Measurements from ENCODE around the gene KCNAB3. TPM values are rescaled to one million over a fixed set of nuclear protein-coding genes. Genes with fewer than 3 reads are reported as not detected.

Gene KCNAB3
- total RNA-seq, 1 experiment from 2014 or later, result 1.9 TPM

- DNase-seq (ENCODE audit: extremely low read depth, low read depth), result no peak
These were observed 13.6 kb upstream of the KCNAB3 start for GRCh38 chr17:7943291-7943690.

DNA sequence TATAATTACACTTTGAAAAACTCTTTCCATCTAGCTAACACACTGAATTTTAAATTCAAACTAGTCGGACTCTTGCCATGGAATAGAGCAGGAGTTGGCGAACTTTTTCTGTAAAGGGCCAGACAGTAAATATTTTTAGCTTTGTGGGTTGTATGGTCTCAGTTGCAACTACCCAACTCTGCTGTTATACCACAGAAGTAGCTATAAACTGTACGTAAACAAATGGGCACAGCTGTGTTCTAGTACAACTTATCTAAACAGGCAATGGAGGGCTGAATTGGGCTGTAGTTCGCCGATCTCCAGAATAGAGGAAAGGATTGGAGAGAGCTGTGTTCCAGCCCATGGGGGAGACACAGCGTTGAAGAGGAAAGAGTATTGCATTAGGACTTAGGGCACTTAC, 11.1 kb upstream of the KCNAB3 start:
- DNase-seq (ENCODE audit: extremely low read depth, low read depth), result no peak

DNA sequence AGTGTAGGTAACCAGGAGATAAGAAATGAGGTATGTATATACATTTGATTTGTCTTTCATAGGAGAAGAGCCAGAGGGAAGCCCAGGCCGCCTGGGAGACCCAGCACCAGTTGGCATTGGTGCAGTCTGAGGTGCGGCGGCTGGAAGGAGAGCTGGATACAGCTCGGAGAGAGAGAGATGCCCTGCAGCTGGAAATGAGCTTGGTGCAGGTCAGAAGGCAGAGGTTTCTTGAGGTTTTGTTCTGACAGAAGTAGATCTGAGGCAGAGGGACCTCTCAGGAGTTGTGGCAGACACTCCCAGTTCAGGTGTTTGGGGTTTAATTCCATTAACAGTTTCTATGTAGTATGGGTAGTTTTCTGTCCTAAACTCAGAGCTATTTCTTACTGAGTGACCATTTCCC, 10.4 kb upstream of the KCNAB3 start:
- no peak for DNase-seq (ENCODE audit: extremely low read depth, low read depth)

- no peak for DNase-seq (ENCODE audit: extremely low read depth, low read depth)
These were observed 6.2 kb upstream of the KCNAB3 start for GRCh38 chr17:7935859-7936258.

GRCh38 chr17:7932949-7933348, 3.3 kb upstream of the KCNAB3 start:
- DNase-seq (ENCODE audit: extremely low read depth, low read depth), result no peak

GRCh38 chr17:7932483-7932891, 2.8 kb upstream of the KCNAB3 start:
- DNase-seq (ENCODE audit: extremely low read depth, low read depth), result no peak

- DNase-seq (ENCODE audit: extremely low read depth, low read depth), result peak; percentile 99
These were observed 2.2 kb upstream of the KCNAB3 start, which contains the start of the genes CNTROB and TRAPPC1 for GRCh38 chr17:7931709-7932482. CNTROB (plus strand) TSS chr17:7932206; CDS start chr17:7933080, 874 bp downstream. TRAPPC1 (minus strand) TSS chr17:7931946; CDS start chr17:7931829, 117 bp downstream.

GRCh38 chr17:7930841-7931631, 1.4 kb upstream of the KCNAB3 start:
- DNase-seq (ENCODE audit: extremely low read depth, low read depth), result no peak

DNA sequence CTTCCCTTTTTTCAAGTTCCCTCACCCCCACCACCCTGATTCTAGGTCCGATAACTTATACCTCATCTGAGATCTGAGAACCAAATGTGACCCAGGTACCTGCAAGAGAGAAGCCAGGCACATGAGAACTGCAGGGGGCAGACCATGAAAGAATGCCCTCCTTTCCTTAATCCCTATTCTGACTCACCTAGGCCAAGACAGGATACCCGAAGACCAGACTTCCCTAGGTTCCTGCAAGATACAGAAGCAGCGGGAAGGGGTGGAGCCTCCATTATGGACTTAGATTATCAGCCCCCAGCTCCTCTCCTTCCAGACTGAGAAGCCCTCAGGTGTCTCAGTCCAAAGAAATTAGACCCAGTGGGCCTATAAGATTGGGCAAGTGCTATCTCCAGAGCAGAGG, 2.1 kb downstream of the KCNAB3 start:
- DNase-seq (ENCODE audit: extremely low read depth, low read depth), result no peak

DNA sequence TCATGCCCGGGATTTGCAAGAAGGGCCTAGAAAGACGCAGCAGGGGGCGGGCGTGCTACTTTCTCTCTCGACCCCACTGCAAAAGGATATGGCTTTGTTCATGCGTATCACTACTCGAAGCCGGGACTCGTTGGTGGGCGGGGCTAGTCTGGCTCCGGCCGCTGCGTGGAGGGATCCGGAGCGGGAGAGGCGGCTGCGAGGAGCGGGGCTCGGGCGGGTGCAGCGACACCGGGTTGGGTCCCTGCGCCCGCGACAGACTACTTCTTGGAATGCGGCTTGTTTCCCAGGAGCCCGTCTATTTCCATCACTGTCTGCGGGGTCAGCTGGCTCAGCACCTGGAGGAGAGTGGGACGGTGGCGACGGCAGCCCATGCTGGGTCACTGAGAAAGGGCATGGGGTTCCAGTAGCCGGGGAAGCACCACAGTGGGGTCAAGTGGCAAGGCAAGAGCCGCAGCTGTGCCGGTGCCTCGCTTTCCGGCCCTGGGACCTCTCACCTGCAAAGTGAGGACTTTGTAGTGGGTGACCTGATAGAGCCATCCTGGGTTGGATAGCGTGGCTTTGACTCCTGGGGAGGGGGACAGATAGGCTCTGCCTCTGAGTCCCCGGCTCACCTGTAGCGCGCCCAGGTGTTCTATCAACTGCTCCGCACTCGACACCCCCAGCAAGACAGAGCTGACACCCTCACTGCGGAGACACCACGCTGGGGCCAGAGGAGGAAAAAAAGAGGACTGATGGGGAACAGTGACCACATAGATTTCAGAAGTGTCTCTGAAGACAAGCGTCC, 6.6 kb downstream of the KCNAB3 start:
- peak; percentile 33 for DNase-seq (ENCODE audit: extremely low read depth, low read depth)

DNA sequence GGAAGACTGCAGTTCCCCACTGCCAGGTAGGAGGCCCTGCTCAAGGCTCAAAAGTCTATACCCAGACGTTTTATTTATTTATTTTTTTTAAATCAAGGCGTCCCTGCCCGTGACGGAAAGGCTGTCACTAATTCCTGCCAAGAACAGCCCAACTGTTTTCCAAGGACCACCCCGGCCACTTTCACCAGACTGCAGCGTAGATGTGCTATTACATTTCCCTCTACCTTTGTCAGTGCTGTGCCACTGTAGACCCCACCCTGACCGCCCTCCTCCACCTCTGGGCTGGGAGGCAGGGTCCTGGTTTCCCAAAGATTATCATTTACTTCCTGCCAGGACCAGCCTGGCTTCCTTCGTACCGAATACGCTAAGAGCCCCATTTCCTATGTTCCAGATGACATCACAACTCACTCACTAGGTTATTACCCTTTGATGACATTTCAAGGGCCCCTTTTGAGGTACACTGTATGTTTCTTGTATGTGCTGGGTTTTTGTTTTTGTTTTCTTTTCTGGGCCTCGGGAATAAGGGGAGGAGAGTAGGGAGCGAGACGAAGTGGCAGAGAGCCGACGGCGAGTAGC, 7.3 kb downstream of the KCNAB3 start:
- DNase-seq (ENCODE audit: extremely low read depth, low read depth), result no peak

- no peak for DNase-seq (ENCODE audit: extremely low read depth, low read depth)
These were observed 12.8 kb downstream of the KCNAB3 start for GRCh38 chr17:7916808-7917207.

- no peak for DNase-seq (ENCODE audit: extremely low read depth, low read depth)
These were observed 13.3 kb downstream of the KCNAB3 start for GRCh38 chr17:7916385-7916682.

GRCh38 chr17:7915611-7916384, 13.9 kb downstream of the KCNAB3 start, which contains the start of gene RNF227:
RNF227 (minus strand) TSS chr17:7916289; CDS start chr17:7916195, 94 bp downstream.
- DNase-seq (ENCODE audit: extremely low read depth, low read depth), result peak; percentile 95

DNA sequence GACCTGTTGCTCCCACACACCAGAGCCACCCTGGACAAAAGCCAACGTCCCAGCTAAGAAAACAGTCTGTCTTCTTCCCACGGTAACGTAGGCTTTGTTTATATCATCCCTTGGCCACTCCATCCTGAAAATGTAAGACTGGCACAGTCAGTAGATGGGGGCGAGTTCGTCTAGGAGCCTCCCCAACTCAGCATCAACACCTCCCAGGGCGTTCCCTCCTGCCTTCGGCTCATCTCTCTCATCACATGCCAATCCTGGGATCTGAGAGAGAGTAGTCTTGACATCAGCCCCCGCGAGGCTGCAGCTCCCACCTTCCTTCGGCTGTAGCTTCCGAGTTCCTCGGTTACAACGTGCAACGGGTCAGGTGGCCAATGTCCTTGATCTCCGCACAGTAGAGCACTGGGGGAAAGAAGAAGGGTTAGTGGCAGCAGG, 14.5 kb downstream of the KCNAB3 start:
- no peak for DNase-seq (ENCODE audit: extremely low read depth, low read depth)

- DNase-seq (ENCODE audit: extremely low read depth, low read depth), result peak; percentile 81
These were observed 16.6 kb downstream of the KCNAB3 start for GRCh38 chr17:7912927-7913524.

DNA sequence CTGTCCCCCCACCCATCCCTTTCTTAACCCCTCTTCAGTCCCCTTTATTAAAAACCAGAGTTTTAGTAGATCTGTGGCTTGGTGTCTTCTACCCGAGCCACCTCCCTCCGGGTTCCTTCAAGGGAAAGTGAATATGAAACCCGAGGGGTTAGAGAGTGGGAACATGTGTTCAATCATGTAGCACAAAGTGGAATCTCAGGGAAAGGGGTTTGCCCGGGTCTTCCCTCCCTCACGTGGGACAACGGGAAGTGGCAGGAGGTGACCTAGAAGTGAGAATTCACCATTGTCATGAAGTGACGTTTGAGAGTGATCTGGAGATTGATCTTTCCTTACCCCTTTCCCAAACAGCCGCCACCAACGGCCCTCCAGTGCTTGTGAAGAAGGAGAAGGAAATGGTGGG, 18.5 kb downstream of the KCNAB3 start:
- DNase-seq (ENCODE audit: extremely low read depth, low read depth), result no peak

- no peak for DNase-seq (ENCODE audit: extremely low read depth, low read depth)
These were observed 18.9 kb downstream of the KCNAB3 start for GRCh38 chr17:7910711-7911110.

DNA sequence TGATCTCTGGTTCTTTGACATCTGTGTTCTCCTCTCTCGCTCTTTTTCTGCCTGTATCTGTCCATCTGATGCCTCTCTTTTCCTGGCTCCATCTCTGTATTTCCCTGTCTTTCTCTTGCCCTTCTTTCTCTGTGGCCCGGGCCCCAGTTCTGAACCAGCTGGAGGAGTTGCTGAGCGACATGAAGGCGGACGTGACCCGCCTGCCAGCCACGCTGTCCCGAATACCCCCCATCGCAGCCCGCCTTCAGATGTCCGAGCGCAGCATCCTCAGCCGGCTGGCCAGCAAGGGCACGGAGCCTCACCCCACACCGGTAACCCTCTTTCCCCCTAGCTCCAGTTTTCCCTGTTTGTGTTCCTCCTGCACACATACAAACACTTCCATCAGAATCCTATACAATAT, 19.4 kb downstream of the KCNAB3 start:
- no peak for DNase-seq (ENCODE audit: extremely low read depth, low read depth)

GRCh38 chr17:7909089-7909488, 20.6 kb downstream of the KCNAB3 start:
- no peak for DNase-seq (ENCODE audit: extremely low read depth, low read depth)
